B cell (primary cell): ENCODE measurements around the gene SIL1. TPM values are rescaled to one million over a fixed set of nuclear protein-coding genes. Genes with fewer than 3 reads are reported as not detected.

Source experiments
- ATAC-seq: fragments of 200-7000 bp; cut with Tn5 transposase; one replicate; pipeline ENCODE4 v1.10.0; 2021; ENCODE audit warnings: low read depth, mild to moderate bottlenecking, moderate number of reproducible peaks, moderate library complexity
- CTCF ChIA-PET: fragments of 350-600 bp; sonication (Branson Sonifier 250); formaldehyde crosslinking; loops from one replicate; lab custom pipeline; 2021; ENCODE audit warnings: antibody characterized with exemption, inconsistent platforms; lab: Charles Lee
- POLR2A ChIA-PET: fragments of 350-600 bp; sonication (Branson Sonifier 250); formaldehyde crosslinking; loops from one replicate; lab custom pipeline; 2021; ENCODE audit warnings: antibody characterized with exemption; lab: Charles Lee
- DNase-seq: peaks from one replicate; pipeline ENCODE4 v3.0.0; 2013
- H2AFZ ChIP-seq: 2 replicates; pipeline ENCODE4 v1.6.1; 2012; ENCODE audit warnings: mild to moderate bottlenecking, low read depth, low read length; ENCODE audit not compliant: insufficient read depth, poor library complexity, severe bottlenecking
- H3K27ac ChIP-seq, 2 donors: 1 replicate in 1 of 2; 2 replicates in 1 of 2; pipeline ENCODE4 v1.5.1; 2012 to 2013; ENCODE audit warnings: low read length in 2 of 2, mild to moderate bottlenecking in 2 of 2, moderate library complexity in 1 of 2
- H3K27me3 ChIP-seq, 4 experiments: fragments of 200-600 bp in 1 of 4; sonication (generic) in 1 of 4; replicated peaks in 1 of 4; 1 replicate in 2 of 4; 2 replicates in 2 of 4; pipeline versions ENCODE4 v1.6.1 to v1.7.0; 2013 to 2016; ENCODE audit warnings: low read length in 3 of 4, mild to moderate bottlenecking in 2 of 4, mixed read lengths in 1 of 4, moderate library complexity in 1 of 4; ENCODE audit not compliant: insufficient read depth in 4 of 4, control insufficient read depth in 3 of 4; ENCODE audit errors: control extremely low read depth in 1 of 4
- H3K36me3 ChIP-seq, 2 experiments: replicated peaks in 1 of 2; 1 replicate in 1 of 2; 2 replicates in 1 of 2; pipeline versions ENCODE4 v1.6.1 to v1.7.1; 2013; ENCODE audit warnings: low read length in 1 of 2; ENCODE audit not compliant: insufficient read depth in 2 of 2, control insufficient read depth in 1 of 2; ENCODE audit errors: control extremely low read depth in 1 of 2, extremely low read depth in 1 of 2
- H3K4me1 ChIP-seq, 2 donors: fragments of 200-600 bp in 1 of 2; sonication (generic) in 1 of 2; 1 replicate in 1 of 2; 2 replicates in 1 of 2; pipeline versions ENCODE4 v1.5.1 to v1.6.1; 2013 to 2017; ENCODE audit warnings: low read length in 2 of 2; ENCODE audit not compliant: control insufficient read depth in 2 of 2, insufficient read depth in 2 of 2
- H3K4me2 ChIP-seq: replicated peaks from 2 replicates; pipeline ENCODE3; 2012; ENCODE audit warnings: mild to moderate bottlenecking, low read depth, low read length; ENCODE audit not compliant: poor library complexity, severe bottlenecking
- H3K4me3 ChIP-seq, 5 experiments: fragments of 200-600 bp in 1 of 5; sonication (generic) in 1 of 5; 1 replicate in 3 of 5; 2 replicates in 2 of 5; pipeline versions ENCODE4 v1.5.1 to v1.7.0; 2011 to 2016; ENCODE audit warnings: low read length in 4 of 5, mild to moderate bottlenecking in 4 of 5, low read depth in 2 of 5, control low read depth in 1 of 5, moderate library complexity in 1 of 5; ENCODE audit not compliant: insufficient read depth in 1 of 5; ENCODE audit errors: control extremely low read depth in 1 of 5, extremely low read depth in 1 of 5
- H3K79me2 ChIP-seq: fragments of 200-600 bp; sonication (generic); one replicate; pipeline ENCODE4 v1.6.0; 2016; ENCODE audit warnings: low read length; ENCODE audit not compliant: control insufficient read depth, insufficient read depth
- H3K9ac ChIP-seq: fragments of 200-600 bp; sonication (generic); 2 replicates; pipeline ENCODE4 v1.6.1; 2017; ENCODE audit warnings: mild to moderate bottlenecking, low read length, moderate library complexity
- H3K9me3 ChIP-seq, 3 donors: one replicate each; pipeline versions ENCODE4 v1.6.1 to v1.7.1; 2013; ENCODE audit warnings: low read length in 2 of 3; ENCODE audit not compliant: control insufficient read depth in 2 of 3, insufficient read depth in 1 of 3; ENCODE audit errors: control extremely low read depth in 1 of 3
- H4K20me1 ChIP-seq: 2 replicates; pipeline ENCODE4 v1.6.0; 2012; ENCODE audit warnings: mild to moderate bottlenecking, low read length; ENCODE audit not compliant: insufficient read depth, control insufficient read depth, poor library complexity, severe bottlenecking
- H3K27ac Mint-ChIP-seq: one replicate; pipeline ENCODE4 v1.8.0; 2021; ENCODE audit warnings: mixed read lengths
- H3K27me3 Mint-ChIP-seq: one replicate; pipeline ENCODE4 v1.8.0; 2021; ENCODE audit warnings: mixed read lengths
- H3K4me1 Mint-ChIP-seq: one replicate; pipeline ENCODE4 v1.8.0; 2021; ENCODE audit warnings: mixed read lengths
- H3K4me3 Mint-ChIP-seq: one replicate; pipeline ENCODE4 v1.8.0; 2021; ENCODE audit warnings: mixed read lengths
- H3K9me3 Mint-ChIP-seq: one replicate; pipeline ENCODE4 v1.8.0; 2022; ENCODE audit warnings: mixed read lengths; ENCODE audit not compliant: insufficient read depth
- EZH2 ChIP-seq: IDR thresholded peaks from 2 replicates; pipeline ENCODE4 v1.6.1; 2012; ENCODE audit warnings: borderline replicate concordance, low read depth, mild to moderate bottlenecking, moderate library complexity, low read length; ENCODE audit not compliant: insufficient read depth, poor library complexity, severe bottlenecking
- WGBS: methylation state at CpG from one replicate; pipeline ENCODE4 v1.1.5; 2013; ENCODE audit warnings: missing lambda C conversion rate; ENCODE audit not compliant: insufficient coverage; 5-methylcytosine and 5-hydroxymethylcytosine counted together
- intact Hi-C: fragments of 100-400 bp; cut with micrococcal nuclease; formaldehyde crosslinking; loops from one replicate; pipeline ENCODE4 v1.10.0; 2022
- polyA plus RNA-seq: library from polyadenylated mRNA; depleted of rRNA; stranded (reverse); fragments of >200 nt; gene quantifications from 2 replicates; pipeline ENCODE4 v1.2.3, GENCODE V29; 2012
- total RNA-seq, 2 donors: library from RNA; stranded (reverse); fragments of 120-200 nt in 1 of 2; gene quantifications; 1 replicate in 1 of 2; 2 replicates in 1 of 2; pipeline versions ENCODE4 v1.2.3 to v1.2.4, GENCODE V29; 2013 to 2022
- TF ChIP-seq, protein P1 (sequence below): fragments of 200-600 bp; IDR thresholded peaks from one replicate; pipeline ENCODE4 v1.8.0; 2022; ENCODE audit warnings: antibody characterized with exemption, mild to moderate bottlenecking

The SIL1 gene
- total and polyA plus RNA-seq, 2 donors (not counting 1 experiment from before 2014, with no cell fraction given), result 16.9 to 19.8 TPM

DNA sequence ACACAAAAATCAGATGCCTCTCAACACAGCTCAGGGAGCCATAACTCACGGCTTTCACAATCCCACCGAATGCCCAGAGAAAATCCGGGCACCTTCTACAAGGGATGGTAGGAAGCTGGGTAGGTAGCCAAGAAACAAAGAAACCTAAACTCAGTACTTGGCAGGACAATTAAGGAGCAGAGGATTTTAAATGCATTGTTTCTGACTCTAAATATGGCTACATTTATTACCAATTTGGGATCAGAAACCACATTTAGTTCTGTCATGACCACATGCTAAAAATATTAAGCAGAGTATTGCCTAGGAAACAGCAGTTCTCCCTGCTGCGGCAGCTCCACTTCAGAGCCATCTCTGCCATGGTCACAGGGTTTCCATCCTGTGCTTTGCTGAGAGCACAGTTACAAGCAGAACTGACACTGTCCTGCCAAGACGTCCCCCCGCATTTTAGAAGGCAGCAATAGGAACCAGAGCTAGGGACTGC, 57.5 kb downstream of the SIL1 start:
- H3K27ac Mint-ChIP-seq, result no peak overlapping the region
- H3K9me3 Mint-ChIP-seq, result no peaks in the 10 kb centered on the region
- H3K4me1 Mint-ChIP-seq, result peaks cover 16% of the 10 kb centered on the region
- Histone ChIP-seq H3K9me3 (no peaks in the 10 kb centered on the region), H3K27me3 (no peaks in the 10 kb centered on the region), H3K4me2 (no peak overlapping the region), H4K20me1 (no peaks in the 10 kb centered on the region), H2AFZ (no peak overlapping the region), H3K36me3 (no peaks in the 10 kb centered on the region), H3K4me3 (no peak overlapping the region), H3K27ac (no peak overlapping the region), H3K79me2 (peaks cover 23% of the 10 kb centered on the region), H3K9ac (no peak overlapping the region), H3K4me1 (peaks cover 10 to 13% of the 10 kb centered on the region in 2 donors)
- H3K4me3 Mint-ChIP-seq, result no peak overlapping the region
- 19% methylated on average over 3 of the region's 6 CpGs for WGBS
- ChIA-PET POLR2A (no interaction called here), CTCF (no interaction called here)
- ATAC-seq (no peak), DNase-seq (no peak)
- no peak for TF ChIP-seq EZH2
- TF ChIP-seq, protein P1, sequence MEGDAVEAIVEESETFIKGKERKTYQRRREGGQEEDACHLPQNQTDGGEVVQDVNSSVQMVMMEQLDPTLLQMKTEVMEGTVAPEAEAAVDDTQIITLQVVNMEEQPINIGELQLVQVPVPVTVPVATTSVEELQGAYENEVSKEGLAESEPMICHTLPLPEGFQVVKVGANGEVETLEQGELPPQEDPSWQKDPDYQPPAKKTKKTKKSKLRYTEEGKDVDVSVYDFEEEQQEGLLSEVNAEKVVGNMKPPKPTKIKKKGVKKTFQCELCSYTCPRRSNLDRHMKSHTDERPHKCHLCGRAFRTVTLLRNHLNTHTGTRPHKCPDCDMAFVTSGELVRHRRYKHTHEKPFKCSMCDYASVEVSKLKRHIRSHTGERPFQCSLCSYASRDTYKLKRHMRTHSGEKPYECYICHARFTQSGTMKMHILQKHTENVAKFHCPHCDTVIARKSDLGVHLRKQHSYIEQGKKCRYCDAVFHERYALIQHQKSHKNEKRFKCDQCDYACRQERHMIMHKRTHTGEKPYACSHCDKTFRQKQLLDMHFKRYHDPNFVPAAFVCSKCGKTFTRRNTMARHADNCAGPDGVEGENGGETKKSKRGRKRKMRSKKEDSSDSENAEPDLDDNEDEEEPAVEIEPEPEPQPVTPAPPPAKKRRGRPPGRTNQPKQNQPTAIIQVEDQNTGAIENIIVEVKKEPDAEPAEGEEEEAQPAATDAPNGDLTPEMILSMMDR, result no peak
- H3K27me3 Mint-ChIP-seq, result no peaks in the 10 kb centered on the region
- intact Hi-C loops, result no loop called here

DNA sequence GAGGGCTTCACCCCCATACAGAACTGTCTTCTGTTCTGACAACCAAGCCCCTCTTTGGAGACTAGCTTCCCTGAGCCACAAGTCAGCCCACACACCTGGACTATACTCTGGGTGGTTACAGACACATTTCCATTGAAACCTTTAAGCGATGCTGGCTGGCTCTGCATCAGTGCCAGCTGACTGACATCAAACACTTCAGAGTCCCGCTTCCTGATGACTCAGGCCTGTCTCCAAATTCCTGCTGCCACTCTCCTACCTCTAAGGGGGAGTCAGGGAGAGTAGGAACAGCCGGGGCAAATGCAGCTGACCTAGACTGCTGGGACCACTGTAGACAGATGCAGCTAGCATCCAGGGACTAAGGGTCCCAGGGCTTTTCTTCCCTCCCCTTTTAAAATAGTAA, 59.4 kb downstream of the SIL1 start:
- Histone ChIP-seq H3K9ac (no peak overlapping the region), H3K4me2 (no peak overlapping the region), H3K4me3 (no peak overlapping the region), H3K36me3 (no peaks in the 10 kb centered on the region), H3K27me3 (no peaks in the 10 kb centered on the region), H3K4me1 (peaks cover 10 to 13% of the 10 kb centered on the region in 2 donors), H3K79me2 (peaks cover 16% of the 10 kb centered on the region), H2AFZ (no peak overlapping the region), H4K20me1 (no peaks in the 10 kb centered on the region), H3K27ac (no peak overlapping the region), H3K9me3 (no peaks in the 10 kb centered on the region)
- TF ChIP-seq EZH2, result no peak
- TF ChIP-seq, protein P1, result no peak
- WGBS, result no CpG with 5 or more reads among the region's 3 CpGs
- Mint-ChIP-seq H3K27me3 (no peaks in the 10 kb centered on the region), H3K4me3 (no peak overlapping the region), H3K4me1 (peaks cover 16% of the 10 kb centered on the region), H3K9me3 (no peaks in the 10 kb centered on the region), H3K27ac (no peak overlapping the region)
- DNase-seq (no peak), ATAC-seq (no peak)
- POLR2A ChIA-PET, result no interaction called here
- CTCF ChIA-PET, result no interaction called here
- intact Hi-C loops, result no loop called here
